WERI-Rb-1 (cell line): ENCODE data around the gene TMEM254.
"Not testable (repeated sequence)": the region's sequence is repeated elsewhere in the genome, so short reads cannot be mapped to it uniquely, and the experiment has no call there.

ENCODE experiments used
- DNase-seq: peaks from one replicate; pipeline ENCODE4 v3.0.0-alpha.2; 2020
- H3K27ac ChIP-seq: fragments of 250-450 bp; sonication (Bioruptor Pico); 2 replicates; pipeline ENCODE4 v1.5.1; 2020; ENCODE audit warnings: mild to moderate bottlenecking, moderate library complexity
- H3K27me3 ChIP-seq: fragments of 250-450 bp; sonication (Bioruptor Pico); 2 replicates; pipeline ENCODE4 v1.5.1; 2021; ENCODE audit warnings: mild to moderate bottlenecking, low read depth, moderate library complexity; ENCODE audit not compliant: insufficient read depth, severe bottlenecking
- H3K36me3 ChIP-seq: fragments of 250-450 bp; sonication (Bioruptor Pico); 2 replicates; pipeline ENCODE4 v1.5.1; 2020; ENCODE audit warnings: mild to moderate bottlenecking, moderate library complexity
- H3K4me3 ChIP-seq: 2 replicates; pipeline ENCODE4 v1.5.1; 2011; ENCODE audit warnings: low read depth, mild to moderate bottlenecking, control low read depth, low read length
- H3K9me3 ChIP-seq: fragments of 250-450 bp; sonication (Bioruptor Pico); 2 replicates; pipeline ENCODE4 v1.5.1; 2021; ENCODE audit warnings: mild to moderate bottlenecking, moderate library complexity; ENCODE audit not compliant: severe bottlenecking
- TF ChIP-seq, protein P1 (sequence below): IDR thresholded peaks from 2 replicates; pipeline ENCODE4 v1.5.1; 2011; ENCODE audit warnings: low read depth, mild to moderate bottlenecking, control low read depth, inconsistent platforms, low read length

TMEM254 gene

DNA sequence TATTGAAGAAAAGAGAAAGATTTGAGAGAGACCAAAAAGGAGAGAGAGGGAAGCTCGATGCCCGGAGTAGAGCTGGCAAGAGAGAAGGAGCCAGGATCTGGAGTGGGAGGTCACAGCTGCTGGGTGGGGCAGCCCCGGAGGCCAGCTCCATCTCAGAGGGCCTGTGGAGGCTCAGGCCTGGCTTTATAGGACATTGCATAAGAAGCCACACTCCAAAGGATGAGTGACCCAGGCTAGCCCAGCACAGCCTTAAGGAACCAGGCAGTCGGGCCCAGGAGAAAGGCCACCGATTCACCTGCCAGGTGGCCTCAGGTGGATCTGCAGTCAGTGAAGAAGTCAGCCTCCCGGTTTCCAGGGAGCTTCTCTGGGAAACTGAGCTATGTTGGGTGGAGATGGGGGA, 54.7 kb downstream of the TMEM254 start:
- no peak for DNase-seq
- peak overlapping the region; percentile 67 for H3K4me3 ChIP-seq
- no peaks in the 10 kb centered on the region for H3K36me3 ChIP-seq
- no peaks in the 10 kb centered on the region for H3K9me3 ChIP-seq
- TF ChIP-seq, protein P1, sequence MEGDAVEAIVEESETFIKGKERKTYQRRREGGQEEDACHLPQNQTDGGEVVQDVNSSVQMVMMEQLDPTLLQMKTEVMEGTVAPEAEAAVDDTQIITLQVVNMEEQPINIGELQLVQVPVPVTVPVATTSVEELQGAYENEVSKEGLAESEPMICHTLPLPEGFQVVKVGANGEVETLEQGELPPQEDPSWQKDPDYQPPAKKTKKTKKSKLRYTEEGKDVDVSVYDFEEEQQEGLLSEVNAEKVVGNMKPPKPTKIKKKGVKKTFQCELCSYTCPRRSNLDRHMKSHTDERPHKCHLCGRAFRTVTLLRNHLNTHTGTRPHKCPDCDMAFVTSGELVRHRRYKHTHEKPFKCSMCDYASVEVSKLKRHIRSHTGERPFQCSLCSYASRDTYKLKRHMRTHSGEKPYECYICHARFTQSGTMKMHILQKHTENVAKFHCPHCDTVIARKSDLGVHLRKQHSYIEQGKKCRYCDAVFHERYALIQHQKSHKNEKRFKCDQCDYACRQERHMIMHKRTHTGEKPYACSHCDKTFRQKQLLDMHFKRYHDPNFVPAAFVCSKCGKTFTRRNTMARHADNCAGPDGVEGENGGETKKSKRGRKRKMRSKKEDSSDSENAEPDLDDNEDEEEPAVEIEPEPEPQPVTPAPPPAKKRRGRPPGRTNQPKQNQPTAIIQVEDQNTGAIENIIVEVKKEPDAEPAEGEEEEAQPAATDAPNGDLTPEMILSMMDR: no peak
- H3K27ac ChIP-seq: no peak overlapping the region
- peaks cover 3% of the 10 kb centered on the region for H3K27me3 ChIP-seq

GRCh38 chr10:80133687-80134086, 55.2 kb downstream of the TMEM254 start:
- not testable (repeated sequence) for DNase-seq, H3K27me3 ChIP-seq, H3K4me3 ChIP-seq, H3K9me3 ChIP-seq, H3K27ac ChIP-seq, H3K36me3 ChIP-seq

DNA sequence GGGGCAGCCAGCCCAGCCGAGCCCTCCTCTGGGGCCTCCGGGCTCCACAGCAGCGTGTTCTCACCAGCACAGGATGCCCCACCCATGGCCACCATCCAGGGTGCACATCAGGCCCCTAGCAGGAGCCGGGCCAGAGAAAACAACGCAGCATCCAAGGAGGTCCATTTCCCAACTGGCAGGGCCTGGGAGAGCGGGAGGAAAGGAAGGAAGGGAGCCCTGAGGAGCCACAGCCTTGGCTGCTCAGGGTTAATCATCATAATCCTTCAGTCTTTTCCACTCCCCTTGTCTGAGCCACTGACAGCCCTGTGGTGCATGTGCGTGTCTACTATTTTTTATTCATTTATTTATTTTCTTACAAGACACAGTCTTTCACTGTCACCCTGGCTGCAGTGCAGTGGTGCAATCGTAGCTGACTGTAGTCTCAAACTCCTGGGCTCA, 57.7 kb downstream of the TMEM254 start:
- Histone ChIP-seq H3K9me3 (no peaks in the 10 kb centered on the region), H3K4me3 (no peak overlapping the region), H3K27ac (no peak overlapping the region), H3K36me3 (no peaks in the 10 kb centered on the region), H3K27me3 (peaks cover 3% of the 10 kb centered on the region)
- DNase-seq: no peak
- TF ChIP-seq, protein P1: no peak

DNA sequence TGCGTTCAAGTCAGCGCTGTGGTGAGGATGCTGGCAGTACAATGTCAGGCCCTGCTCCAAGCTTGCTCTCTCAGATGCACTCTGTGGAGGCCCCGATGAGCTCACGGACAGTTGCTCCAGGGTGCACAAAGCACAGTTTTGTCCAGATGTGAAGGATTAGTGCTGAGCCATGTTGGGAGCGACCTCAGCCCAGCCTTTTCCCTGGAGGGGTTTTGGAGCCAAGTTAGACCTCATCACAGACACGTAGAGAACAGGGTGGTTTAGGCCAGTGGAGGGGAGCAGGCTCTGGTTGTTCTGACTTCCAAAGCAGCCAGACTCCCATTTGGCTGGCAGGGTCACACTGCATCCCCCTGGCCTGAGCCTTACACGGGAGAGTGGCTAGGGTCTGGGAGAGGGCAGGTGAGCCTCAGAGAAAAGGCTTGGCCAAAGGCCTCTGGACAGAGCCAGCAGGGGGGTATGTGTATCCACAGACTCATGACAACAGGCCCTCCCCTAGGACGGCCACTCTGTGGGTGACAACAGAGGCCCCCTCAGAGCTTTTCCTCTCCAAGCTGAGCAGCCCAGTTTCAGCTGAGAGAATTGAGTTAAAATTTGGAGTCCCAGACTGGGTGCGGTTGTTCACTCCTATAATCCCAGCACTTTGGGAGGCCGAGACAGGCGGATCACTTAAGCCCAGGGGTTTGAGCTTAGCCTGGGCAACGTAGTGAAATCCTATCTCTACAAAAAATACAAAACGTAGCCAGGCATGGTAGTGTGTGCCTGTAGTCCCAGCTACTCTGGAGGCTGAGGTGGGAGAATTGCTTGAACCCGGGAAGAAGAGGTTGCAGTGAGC, 58.8 kb downstream of the TMEM254 start:
- no peak overlapping the region for H3K27ac ChIP-seq
- H3K36me3 ChIP-seq: no peaks in the 10 kb centered on the region
- TF ChIP-seq, protein P1: no peak
- H3K27me3 ChIP-seq: peaks cover 2% of the 10 kb centered on the region
- H3K4me3 ChIP-seq: no peak overlapping the region
- DNase-seq: no peak
- H3K9me3 ChIP-seq: no peaks in the 10 kb centered on the region

DNA sequence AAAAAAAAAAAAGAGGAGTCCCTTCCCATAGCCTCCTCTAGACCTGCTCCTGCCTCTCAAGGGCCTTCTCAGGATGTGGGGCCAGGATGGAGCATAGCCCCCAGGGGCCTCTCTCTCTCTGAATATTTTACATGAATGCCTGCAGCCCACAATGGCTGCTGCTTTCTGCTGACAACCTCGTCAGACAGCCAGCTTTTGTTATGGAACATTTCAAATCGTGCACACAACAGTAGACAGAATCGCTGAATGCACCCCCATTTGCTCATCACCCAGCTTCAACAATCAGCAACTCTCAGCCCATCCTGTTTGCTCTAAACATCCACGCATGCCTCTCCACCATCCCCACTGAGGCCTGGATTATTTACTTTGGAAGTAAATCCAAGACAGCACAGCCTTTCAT, 59.5 kb downstream of the TMEM254 start:
- no peak for DNase-seq
- TF ChIP-seq, protein P1: no peak
- H3K27me3 ChIP-seq: no peaks in the 10 kb centered on the region
- H3K9me3 ChIP-seq: no peaks in the 10 kb centered on the region
- H3K36me3 ChIP-seq: no peaks in the 10 kb centered on the region
- no peak overlapping the region for H3K27ac ChIP-seq
- no peak overlapping the region for H3K4me3 ChIP-seq

DNA sequence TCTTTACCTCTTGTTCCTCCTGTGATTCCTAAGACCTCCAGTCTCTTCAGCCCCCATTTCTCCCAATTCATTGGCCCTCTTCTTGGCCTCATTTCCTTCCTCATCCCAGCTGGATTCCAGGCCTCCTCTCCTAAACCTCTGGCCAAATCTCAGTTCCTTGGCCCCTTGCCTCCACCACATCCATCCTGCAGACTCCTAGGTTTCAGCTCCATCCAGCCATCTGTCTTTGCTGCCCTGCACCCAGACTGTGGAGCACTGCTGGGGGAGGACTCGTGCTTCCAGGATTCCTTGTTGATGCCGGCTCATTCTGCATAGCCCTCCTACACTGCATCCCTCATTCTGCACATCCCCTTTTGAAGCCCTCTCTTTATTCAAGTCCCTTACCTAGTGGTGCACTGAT, 60.8 kb downstream of the TMEM254 start:
- no peak overlapping the region for H3K4me3 ChIP-seq
- H3K9me3 ChIP-seq: no peaks in the 10 kb centered on the region
- no peak for DNase-seq
- no peak overlapping the region for H3K27ac ChIP-seq
- TF ChIP-seq, protein P1: no peak
- no peaks in the 10 kb centered on the region for H3K36me3 ChIP-seq
- no peaks in the 10 kb centered on the region for H3K27me3 ChIP-seq
